Esophagus squamous epithelium (tissue), 5 donors: ENCODE results near the gene CMTM8. TPM values are rescaled to one million over a fixed set of nuclear protein-coding genes. Genes with fewer than 3 reads are reported as not detected.

Experiments used
- DNase-seq: peaks from one replicate; lab custom pipeline; 2025; lab: John Stamatoyannopoulos, UW
- H3K27ac ChIP-seq, 4 donors: fragments of 200-600 bp; sonication (generic); one replicate each; pipeline ENCODE4 v1.5.1; 2016 to 2019; ENCODE audit warnings: mild to moderate bottlenecking in 1 of 4
- H3K27me3 ChIP-seq, 4 donors: fragments of 200-600 bp; sonication (generic); 1 replicate in 3 of 4; 2 replicates in 1 of 4; pipeline versions ENCODE4 v1.5.1 to v1.6.0; 2017 to 2021; ENCODE audit warnings: antibody characterized with exemption in 1 of 4
- H3K36me3 ChIP-seq, 3 donors: fragments of 200-600 bp; sonication (generic); one replicate each; pipeline ENCODE4 v1.5.1; 2016 to 2019
- H3K4me1 ChIP-seq, 3 donors: fragments of 200-600 bp; sonication (generic); one replicate each; pipeline ENCODE4 v1.5.1; 2017 to 2019
- H3K4me3 ChIP-seq, 4 donors: fragments of 200-600 bp; sonication (generic); 1 replicate in 3 of 4; 2 replicates in 1 of 4; pipeline ENCODE4 v1.5.1; 2016 to 2019; ENCODE audit warnings: mild to moderate bottlenecking in 2 of 4, moderate library complexity in 1 of 4
- H3K9me3 ChIP-seq, 3 donors: fragments of 200-600 bp; sonication (generic); one replicate each; pipeline ENCODE4 v1.5.1; 2016 to 2019
- POLR2A ChIP-seq, 4 donors: fragments of 450-650 bp; IDR thresholded peaks; one replicate each; pipeline ENCODE4 v1.6.1; 2017; ENCODE audit warnings: antibody characterized with exemption in 4 of 4, mild to moderate bottlenecking in 4 of 4, moderate library complexity in 3 of 4
- WGBS, 2 donors: methylation state at CpG; one replicate each; pipeline ENCODE4 v1.1.5; 2018; 5-methylcytosine and 5-hydroxymethylcytosine counted together
- intact Hi-C: fragments of 100-400 bp; cut with DNase I; formaldehyde crosslinking; loops from one replicate; pipeline ENCODE4 v1.15.0; 2022
- total RNA-seq, 4 donors: library from RNA; depleted of rRNA; stranded (reverse); fragments of >200 nt; gene quantifications; one replicate each; pipeline ENCODE4 v1.1.0, GENCODE V29; 2016
- TF ChIP-seq, protein P1 (sequence below), 6 experiments: fragments of 450-650 bp in 4 of 6; fragments of 200-600 bp in 2 of 6; sonication (generic) in 2 of 6; IDR thresholded peaks; one replicate each; pipeline ENCODE4 v1.5.1; 2016 to 2019; ENCODE audit warnings: antibody characterized with exemption in 6 of 6, mild to moderate bottlenecking in 4 of 6, moderate library complexity in 4 of 6
- donor health status: DM: yes; HTN: yes; CAD: no.

The CMTM8 gene
- total RNA-seq, 4 donors from 2014 or later: 3.8 to 7.4 (median 4.3) TPM

DNA sequence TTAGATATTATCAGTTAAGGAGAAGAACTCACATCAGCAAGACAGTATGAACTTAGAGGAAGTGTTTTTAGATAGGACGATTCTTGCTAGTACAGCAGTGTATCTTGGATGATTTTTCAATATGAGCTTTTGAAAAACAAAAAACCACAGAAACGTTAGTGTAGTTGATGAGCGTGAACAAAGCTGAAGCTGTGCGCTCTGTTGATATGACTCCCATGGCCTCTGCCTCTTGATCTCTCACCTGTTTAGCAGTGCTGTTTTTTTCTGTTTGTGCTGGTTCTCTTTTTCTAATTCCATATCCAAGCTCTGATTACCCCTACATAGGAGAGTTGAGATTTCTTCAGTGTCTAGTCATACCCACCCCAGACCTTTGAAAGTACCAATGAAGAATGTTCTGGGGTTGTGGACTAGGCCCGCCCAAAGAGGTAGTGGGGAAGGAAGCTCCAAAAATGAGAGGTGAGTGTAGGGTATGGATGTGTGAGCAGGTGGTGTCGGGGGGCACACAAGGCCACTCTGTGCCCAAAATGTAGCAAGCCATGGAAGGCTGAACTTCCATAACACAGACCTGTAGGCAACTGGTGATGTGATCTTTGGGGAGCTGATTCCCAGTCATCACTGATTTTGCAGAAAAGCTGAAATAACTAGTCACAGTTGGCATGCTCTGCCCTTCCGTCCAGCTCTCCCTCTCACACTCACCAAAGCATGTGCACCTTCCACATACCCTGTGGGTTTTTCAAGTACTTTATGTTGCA, 133.2 kb downstream of the CMTM8 start:
- no peak overlapping the region for H3K4me3 ChIP-seq

DNA sequence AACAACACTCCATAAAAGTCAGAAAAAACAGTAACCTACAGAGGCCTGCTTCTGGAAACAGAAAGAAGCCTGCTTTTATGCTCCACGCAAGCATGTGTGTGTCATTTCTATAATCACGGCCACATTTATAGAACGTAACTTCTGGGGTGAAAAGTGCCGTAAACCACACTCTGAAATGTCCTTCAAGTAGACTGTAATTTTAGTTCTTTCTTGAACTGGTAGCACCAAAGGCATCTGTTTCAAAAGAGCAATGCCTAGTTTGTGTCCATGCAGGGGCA, 133.7 kb downstream of the CMTM8 start:
- H3K9me3 ChIP-seq: no peaks in the 10 kb centered on the region
- WGBS, 2 donors: 91 to 93% methylated on average over 4 of the region's 4 CpGs
- intact Hi-C loops: no loop called here
- no peaks in the 10 kb centered on the region for H3K4me1 ChIP-seq
- no peaks in the 10 kb centered on the region for H3K36me3 ChIP-seq
- H3K4me3 ChIP-seq: no peak overlapping the region
- no peak for DNase-seq
- peaks cover 0 to 3% (median 0%) of the 10 kb centered on the region in 4 donors for H3K27me3 ChIP-seq
- TF ChIP-seq, protein P1, sequence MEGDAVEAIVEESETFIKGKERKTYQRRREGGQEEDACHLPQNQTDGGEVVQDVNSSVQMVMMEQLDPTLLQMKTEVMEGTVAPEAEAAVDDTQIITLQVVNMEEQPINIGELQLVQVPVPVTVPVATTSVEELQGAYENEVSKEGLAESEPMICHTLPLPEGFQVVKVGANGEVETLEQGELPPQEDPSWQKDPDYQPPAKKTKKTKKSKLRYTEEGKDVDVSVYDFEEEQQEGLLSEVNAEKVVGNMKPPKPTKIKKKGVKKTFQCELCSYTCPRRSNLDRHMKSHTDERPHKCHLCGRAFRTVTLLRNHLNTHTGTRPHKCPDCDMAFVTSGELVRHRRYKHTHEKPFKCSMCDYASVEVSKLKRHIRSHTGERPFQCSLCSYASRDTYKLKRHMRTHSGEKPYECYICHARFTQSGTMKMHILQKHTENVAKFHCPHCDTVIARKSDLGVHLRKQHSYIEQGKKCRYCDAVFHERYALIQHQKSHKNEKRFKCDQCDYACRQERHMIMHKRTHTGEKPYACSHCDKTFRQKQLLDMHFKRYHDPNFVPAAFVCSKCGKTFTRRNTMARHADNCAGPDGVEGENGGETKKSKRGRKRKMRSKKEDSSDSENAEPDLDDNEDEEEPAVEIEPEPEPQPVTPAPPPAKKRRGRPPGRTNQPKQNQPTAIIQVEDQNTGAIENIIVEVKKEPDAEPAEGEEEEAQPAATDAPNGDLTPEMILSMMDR (IDR thresholded peaks at IDR 0.05): no peak
- no peak for TF ChIP-seq POLR2A (IDR thresholded peaks at IDR 0.05)
- H3K27ac ChIP-seq: no peak overlapping the region

More for the DNA sequence above, 133.2 kb downstream of the CMTM8 start:
- TF ChIP-seq, protein P1 (IDR thresholded peaks at IDR 0.05): no peak
- no peak for TF ChIP-seq POLR2A (IDR thresholded peaks at IDR 0.05)
- no peak overlapping the region for H3K27ac ChIP-seq
- 76 to 87% methylated on average over 6 to 7 of the region's 7 CpGs for WGBS, 2 donors
- H3K9me3 ChIP-seq: no peaks in the 10 kb centered on the region
- no peaks in the 10 kb centered on the region for H3K4me1 ChIP-seq
- DNase-seq: no peak
- no peaks in the 10 kb centered on the region for H3K36me3 ChIP-seq
- H3K27me3 ChIP-seq: no peaks in the 10 kb centered on the region
- intact Hi-C loops: no loop called here

DNA sequence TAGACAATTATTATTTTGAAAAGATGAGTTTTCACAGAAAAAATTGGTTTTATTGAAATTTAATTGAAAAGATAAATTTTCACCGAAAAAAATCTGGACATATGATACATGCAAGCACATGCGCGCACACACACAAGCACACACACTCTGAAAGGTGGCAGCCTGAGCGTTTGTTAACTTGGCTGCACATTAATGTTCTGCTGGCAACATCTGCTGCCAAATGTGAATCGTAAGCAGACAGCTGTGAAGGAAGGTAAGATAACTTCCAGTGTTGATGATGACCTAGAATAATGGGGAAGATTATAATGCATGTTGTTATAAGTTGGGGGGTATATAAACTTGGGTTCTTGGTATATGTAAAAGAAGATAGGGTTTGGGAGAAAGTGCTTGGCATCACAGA, 134.8 kb downstream of the CMTM8 start:
- H3K4me1 ChIP-seq: no peaks in the 10 kb centered on the region
- no peaks in the 10 kb centered on the region for H3K36me3 ChIP-seq
- no peak overlapping the region for H3K27ac ChIP-seq
- DNase-seq: no peak
- TF ChIP-seq, protein P1 (IDR thresholded peaks at IDR 0.05): no peak
- TF ChIP-seq POLR2A (IDR thresholded peaks at IDR 0.05): no peak
- H3K4me3 ChIP-seq: no peak overlapping the region
- H3K27me3 ChIP-seq: peaks cover 0 to 8% (median 0%) of the 10 kb centered on the region in 4 donors
- WGBS, 2 donors: 70 to 85% methylated on average over 5 of the region's 5 CpGs
- intact Hi-C loops: no loop called here
- H3K9me3 ChIP-seq: no peaks in the 10 kb centered on the region

DNA sequence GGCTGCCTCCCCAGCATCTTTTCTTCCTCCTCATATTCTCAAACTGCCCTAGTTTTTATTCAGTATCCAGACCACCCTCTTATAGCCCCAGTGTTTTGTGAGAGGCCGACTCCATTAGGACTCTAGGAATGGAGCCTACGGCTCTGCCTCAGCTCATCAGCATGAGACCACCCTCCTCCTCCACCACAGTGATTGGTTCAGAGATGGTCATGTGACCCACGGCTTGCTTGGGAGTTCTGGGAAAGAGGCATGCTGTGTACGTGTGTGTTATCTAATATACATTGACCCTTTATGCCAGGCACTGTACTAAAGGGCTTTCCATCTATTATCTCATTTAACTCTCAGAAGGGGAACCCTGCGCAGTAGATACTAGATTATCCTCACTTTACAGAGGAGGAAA, 135.4 kb downstream of the CMTM8 start:
- Histone ChIP-seq H3K4me3 (no peak overlapping the region), H3K36me3 (no peaks in the 10 kb centered on the region), H3K27me3 (peaks cover 0 to 8% (median 0%) of the 10 kb centered on the region in 4 donors), H3K4me1 (no peaks in the 10 kb centered on the region), H3K27ac (no peak overlapping the region), H3K9me3 (no peaks in the 10 kb centered on the region)
- intact Hi-C loops: no loop called here
- no peak for DNase-seq
- WGBS, 2 donors: 73 to 85% methylated on average over 5 of the region's 5 CpGs
- TF ChIP-seq POLR2A (IDR thresholded peaks at IDR 0.05): no peak
- TF ChIP-seq, protein P1 (IDR thresholded peaks at IDR 0.05): no peak

DNA sequence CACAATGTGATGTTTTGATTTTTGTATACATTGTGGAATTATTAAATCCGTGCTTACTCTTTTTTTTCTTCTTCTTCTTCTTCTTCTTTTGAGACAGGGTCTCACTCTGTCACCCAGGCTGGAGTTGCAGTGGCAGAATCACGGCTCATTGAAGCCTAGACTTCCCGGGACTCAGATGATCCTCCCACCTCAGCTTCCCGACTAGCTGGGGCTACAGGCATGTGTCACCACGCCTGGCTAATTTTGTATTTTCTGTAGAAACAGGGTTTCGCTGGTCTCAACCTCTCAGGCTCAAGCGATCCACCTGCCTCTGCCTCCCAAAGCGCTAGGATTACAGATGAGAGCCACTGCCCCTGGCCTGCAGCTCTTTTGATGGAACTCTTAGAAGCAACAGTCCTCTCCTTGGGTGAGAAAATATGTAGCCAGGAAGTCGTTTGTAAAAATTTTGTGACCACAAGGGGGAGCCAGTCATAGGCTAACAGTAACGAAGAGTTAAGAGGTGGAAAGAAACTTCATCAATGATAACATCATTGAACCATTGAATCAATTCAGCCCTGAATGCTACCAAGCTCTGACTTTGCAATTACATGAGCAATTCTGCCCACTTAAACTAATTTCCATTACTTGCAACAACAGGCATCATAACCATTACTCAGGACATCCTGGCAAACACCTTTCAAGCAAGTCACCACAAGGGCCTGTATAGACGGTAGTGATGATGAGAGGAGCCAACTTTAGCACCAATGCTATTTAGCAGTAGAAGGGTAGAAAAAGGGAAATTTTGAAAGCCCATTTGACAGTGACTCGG, 136.5 kb downstream of the CMTM8 start:
- WGBS, 2 donors: 39 to 60% methylated on average over 5 to 10 of the region's 12 CpGs
- Histone ChIP-seq H3K9me3 (no peaks in the 10 kb centered on the region), H3K4me3 (no peak overlapping the region), H3K4me1 (no peaks in the 10 kb centered on the region), H3K27ac (no peak overlapping the region), H3K36me3 (no peaks in the 10 kb centered on the region), H3K27me3 (peaks cover 0 to 17% (median 0%) of the 10 kb centered on the region in 4 donors)
- no peak for DNase-seq
- intact Hi-C loops: no loop called here
- TF ChIP-seq POLR2A (IDR thresholded peaks at IDR 0.05): no peak
- TF ChIP-seq, protein P1 (IDR thresholded peaks at IDR 0.05): peak; percentile 48 to 70 (median 65)
